ENCODE measurements around the gene NID2.

NID2 gene

DNA sequence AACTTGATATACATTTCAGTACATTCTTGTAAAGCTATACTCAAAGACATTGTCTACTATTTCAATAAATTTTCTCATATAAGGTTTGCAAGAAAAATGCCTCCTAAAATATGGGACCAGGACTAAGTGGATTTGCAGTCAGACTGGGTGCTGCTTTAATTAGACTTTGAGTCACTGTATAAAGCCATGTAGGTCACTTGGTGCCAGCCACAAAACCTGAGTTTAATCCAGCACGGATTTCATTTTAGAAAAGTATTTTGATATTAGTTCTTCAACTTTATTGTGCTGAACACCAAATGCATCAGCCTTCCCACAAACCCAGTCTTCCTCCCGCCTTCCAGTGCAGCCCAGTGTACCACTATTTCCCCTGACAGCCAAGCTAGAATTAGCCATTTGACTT, 9.9 kb upstream of the NID2 start:
- Histone ChIP-seq H3K4me1 (ENCODE audit: control insufficient read depth, low read depth, low read length) (no peaks in the 10 kb centered on the region), H3K27ac (ENCODE audit: low read length) (no peak overlapping the region), H3K9me3 (ENCODE audit: control insufficient read depth, low read depth, low read length) (no peaks in the 10 kb centered on the region), H3K4me3 (ENCODE audit: low read length) (no peak overlapping the region), H3K9ac (ENCODE audit: low read length) (no peak overlapping the region), H3K36me3 (ENCODE audit: control insufficient read depth, low read depth, low read length) (no peaks in the 10 kb centered on the region), H3K27me3 (ENCODE audit: control insufficient read depth, insufficient read depth, low read length) (peaks cover 3% of the 10 kb centered on the region)

DNA sequence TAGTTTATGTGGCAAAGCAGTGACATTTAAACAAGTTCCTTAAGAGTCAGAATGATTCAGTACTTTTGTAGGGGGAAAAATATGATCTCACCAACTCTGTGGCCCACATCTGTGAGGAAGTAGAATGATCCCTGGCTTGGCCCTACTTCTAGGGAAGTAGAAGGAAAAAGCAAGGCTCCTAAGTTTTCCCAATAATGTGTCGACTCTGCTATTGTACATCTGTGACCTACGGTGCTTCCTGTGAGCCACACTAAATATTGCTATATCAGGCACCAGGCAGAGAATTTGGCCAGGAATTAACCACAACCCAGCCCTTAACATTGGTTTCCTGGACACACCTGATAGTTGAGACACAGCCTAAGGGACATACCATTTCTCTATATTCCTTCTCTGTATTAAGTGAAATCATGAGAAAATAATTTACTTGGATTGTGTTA, 9.3 kb upstream of the NID2 start:
- H3K4me3 ChIP-seq (ENCODE audit: low read length) = no peak overlapping the region
- no peak overlapping the region for H3K9ac ChIP-seq (ENCODE audit: low read length)
- H3K36me3 ChIP-seq (ENCODE audit: control insufficient read depth, low read depth, low read length) = no peaks in the 10 kb centered on the region
- H3K9me3 ChIP-seq (ENCODE audit: control insufficient read depth, low read depth, low read length) = no peaks in the 10 kb centered on the region
- no peak overlapping the region for H3K27ac ChIP-seq (ENCODE audit: low read length)
- no peaks in the 10 kb centered on the region for H3K4me1 ChIP-seq (ENCODE audit: control insufficient read depth, low read depth, low read length)
- H3K27me3 ChIP-seq (ENCODE audit: control insufficient read depth, insufficient read depth, low read length) = peaks cover 3% of the 10 kb centered on the region

DNA sequence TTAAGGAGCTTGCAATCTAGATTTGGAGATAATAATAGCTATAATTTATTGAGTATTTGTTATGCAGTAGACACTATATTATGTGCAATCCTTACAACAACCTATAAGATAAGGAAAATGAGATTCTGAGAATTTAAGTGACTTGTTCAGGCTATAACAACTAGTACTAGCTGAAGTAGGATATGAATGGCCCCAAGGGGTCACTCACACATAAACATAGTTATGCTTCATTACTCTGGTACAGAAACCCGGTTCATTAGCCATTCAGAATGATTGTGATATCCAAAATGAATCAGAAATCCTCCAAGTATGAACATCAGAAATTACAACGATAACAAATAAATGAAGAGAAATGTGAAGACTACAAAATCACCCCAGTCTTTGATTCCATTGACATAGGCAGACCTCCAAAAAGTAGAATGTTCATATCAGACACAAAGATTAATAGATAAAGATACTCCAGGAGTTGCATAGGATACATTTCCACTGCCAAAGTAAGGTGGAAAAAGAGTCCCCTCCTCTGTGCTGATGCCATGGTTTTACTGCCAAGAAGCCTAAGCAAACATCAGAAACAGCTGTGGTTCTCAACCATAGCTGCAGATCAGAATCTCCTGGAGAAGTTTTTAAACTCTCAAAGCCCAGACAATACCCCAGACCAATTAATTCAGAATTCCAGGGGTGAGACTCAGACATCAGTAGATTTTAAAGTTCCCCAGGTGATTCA, 8.6 kb upstream of the NID2 start:
- Histone ChIP-seq H3K4me3 (ENCODE audit: low read length) (no peak overlapping the region), H3K36me3 (ENCODE audit: control insufficient read depth, low read depth, low read length) (no peaks in the 10 kb centered on the region), H3K9me3 (ENCODE audit: control insufficient read depth, low read depth, low read length) (no peaks in the 10 kb centered on the region), H3K27ac (ENCODE audit: low read length) (no peak overlapping the region), H3K27me3 (ENCODE audit: control insufficient read depth, insufficient read depth, low read length) (peaks cover 3% of the 10 kb centered on the region), H3K9ac (ENCODE audit: low read length) (no peak overlapping the region), H3K4me1 (ENCODE audit: control insufficient read depth, low read depth, low read length) (no peaks in the 10 kb centered on the region)

DNA sequence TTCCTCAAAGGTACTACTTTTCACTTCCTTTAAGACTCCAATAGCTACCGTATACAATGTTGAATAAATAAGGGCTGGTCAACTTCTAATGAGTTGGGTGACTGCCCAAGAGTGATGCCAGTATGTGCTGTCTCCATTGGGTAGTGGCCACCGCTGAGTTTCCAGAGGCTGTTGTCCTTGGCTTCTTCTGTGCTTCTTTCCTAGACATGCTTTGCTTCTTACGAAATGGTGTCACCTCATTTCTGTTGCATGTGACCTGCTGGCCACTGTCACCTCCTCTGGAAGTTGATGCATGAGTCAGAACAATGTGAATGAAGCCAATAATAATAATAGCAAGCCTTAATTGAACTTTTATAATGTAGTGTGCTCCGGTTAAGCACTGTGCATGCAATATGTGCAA, 7.5 kb upstream of the NID2 start:
- Histone ChIP-seq H3K36me3 (ENCODE audit: control insufficient read depth, low read depth, low read length) (no peaks in the 10 kb centered on the region), H3K4me1 (ENCODE audit: control insufficient read depth, low read depth, low read length) (no peaks in the 10 kb centered on the region), H3K9ac (ENCODE audit: low read length) (no peak overlapping the region), H3K9me3 (ENCODE audit: control insufficient read depth, low read depth, low read length) (no peaks in the 10 kb centered on the region), H3K27ac (ENCODE audit: low read length) (no peak overlapping the region), H3K4me3 (ENCODE audit: low read length) (no peak overlapping the region), H3K27me3 (ENCODE audit: control insufficient read depth, insufficient read depth, low read length) (peaks cover 10% of the 10 kb centered on the region)

DNA sequence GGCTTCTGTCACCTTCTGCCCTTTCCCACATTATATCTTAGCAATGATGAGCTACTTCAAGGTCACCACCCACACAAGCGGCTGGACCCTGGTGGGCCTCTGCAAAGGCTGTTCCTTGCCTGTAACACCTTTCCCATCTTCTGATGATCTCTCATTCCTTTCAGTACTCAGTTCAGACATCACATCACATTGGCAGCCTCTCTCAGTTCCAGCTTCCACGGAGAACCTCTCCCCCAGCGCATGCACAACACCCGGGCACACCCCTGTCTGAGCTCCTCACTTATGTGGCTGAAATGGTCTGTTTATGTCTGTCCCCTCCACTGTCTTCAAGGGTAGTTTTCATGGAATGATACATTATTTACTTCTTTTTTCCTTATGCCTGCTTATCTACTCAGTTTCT, 6.5 kb upstream of the NID2 start:
- Histone ChIP-seq H3K27ac (ENCODE audit: low read length) (no peak overlapping the region), H3K36me3 (ENCODE audit: control insufficient read depth, low read depth, low read length) (no peaks in the 10 kb centered on the region), H3K9me3 (ENCODE audit: control insufficient read depth, low read depth, low read length) (no peaks in the 10 kb centered on the region), H3K4me3 (ENCODE audit: low read length) (no peak overlapping the region), H3K27me3 (ENCODE audit: control insufficient read depth, insufficient read depth, low read length) (peaks cover 17% of the 10 kb centered on the region), H3K9ac (ENCODE audit: low read length) (no peak overlapping the region), H3K4me1 (ENCODE audit: control insufficient read depth, low read depth, low read length) (peaks cover 3% of the 10 kb centered on the region)

DNA sequence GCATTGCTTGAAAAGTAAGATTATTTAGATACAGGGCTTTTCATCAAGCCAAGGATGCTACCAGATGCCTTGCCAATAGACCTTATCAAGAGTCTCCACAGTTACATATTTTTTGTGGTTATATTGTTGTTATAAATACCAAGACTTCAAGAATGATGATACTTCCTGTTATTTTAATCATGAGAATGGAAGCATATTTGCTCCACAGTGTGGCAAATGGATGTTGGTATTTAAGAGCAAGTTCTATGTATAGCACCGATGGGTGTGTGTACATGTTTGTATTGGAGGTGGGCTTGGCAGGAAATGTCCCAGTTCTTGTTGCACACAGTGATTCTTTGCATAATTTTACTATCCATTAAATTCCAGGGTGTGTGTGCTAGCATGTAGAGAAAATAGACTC, 4.4 kb upstream of the NID2 start:
- H3K4me1 ChIP-seq (ENCODE audit: control insufficient read depth, low read depth, low read length) = peaks cover 6% of the 10 kb centered on the region
- H3K27ac ChIP-seq (ENCODE audit: low read length) = no peak overlapping the region
- H3K4me3 ChIP-seq (ENCODE audit: low read length) = no peak overlapping the region
- no peaks in the 10 kb centered on the region for H3K36me3 ChIP-seq (ENCODE audit: control insufficient read depth, low read depth, low read length)
- H3K9ac ChIP-seq (ENCODE audit: low read length) = no peak overlapping the region
- H3K9me3 ChIP-seq (ENCODE audit: control insufficient read depth, low read depth, low read length) = no peaks in the 10 kb centered on the region
- H3K27me3 ChIP-seq (ENCODE audit: control insufficient read depth, insufficient read depth, low read length) = peaks cover 30% of the 10 kb centered on the region

DNA sequence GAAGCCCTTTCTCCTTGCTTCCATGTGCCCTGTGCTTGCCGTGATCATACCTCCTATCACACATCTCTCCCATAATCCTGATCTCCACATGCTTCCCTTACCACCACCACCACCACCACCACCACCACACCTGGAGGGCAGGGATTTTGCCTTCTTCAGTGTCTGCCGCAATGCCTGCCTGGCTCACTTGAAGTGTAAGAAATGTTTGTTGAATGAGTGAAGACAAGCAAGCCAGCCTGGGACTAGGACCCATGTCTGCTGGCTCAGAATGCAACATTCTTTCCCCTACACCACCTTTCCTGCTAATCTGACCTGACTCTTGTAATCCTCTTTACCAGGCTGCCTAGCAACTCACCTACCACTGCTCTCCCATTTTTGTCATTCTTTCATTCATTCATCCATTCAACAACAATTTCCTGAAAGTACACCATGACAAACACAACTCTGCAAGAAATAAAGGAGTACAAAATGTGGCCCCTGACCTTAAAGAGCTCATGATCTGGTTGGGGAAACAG, 3.5 kb upstream of the NID2 start:
- Histone ChIP-seq H3K4me1 (ENCODE audit: control insufficient read depth, low read depth, low read length) (peaks cover 6% of the 10 kb centered on the region), H3K4me3 (ENCODE audit: low read length) (no peak overlapping the region), H3K36me3 (ENCODE audit: control insufficient read depth, low read depth, low read length) (no peaks in the 10 kb centered on the region), H3K27ac (ENCODE audit: low read length) (no peak overlapping the region), H3K9ac (ENCODE audit: low read length) (no peak overlapping the region), H3K9me3 (ENCODE audit: control insufficient read depth, low read depth, low read length) (no peaks in the 10 kb centered on the region), H3K27me3 (ENCODE audit: control insufficient read depth, insufficient read depth, low read length) (peaks cover 39% of the 10 kb centered on the region)

DNA sequence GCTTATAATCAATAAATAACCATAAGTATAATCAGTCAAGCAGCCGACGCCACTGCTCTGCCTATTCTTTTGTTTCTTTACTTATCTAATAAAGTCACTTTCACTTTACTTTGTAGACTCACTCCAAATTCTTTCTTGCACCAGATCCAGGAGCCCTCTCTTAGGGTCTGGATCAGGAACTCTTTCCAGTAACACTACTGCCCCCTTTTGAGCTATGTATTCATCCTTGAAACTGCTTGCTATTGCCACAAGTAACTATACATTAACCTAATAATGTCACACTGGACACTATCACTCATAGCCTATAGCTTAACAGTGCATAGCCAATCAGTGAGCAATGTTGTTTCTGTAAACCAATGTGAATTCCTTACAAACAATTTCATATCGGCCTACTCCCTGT, 2.8 kb upstream of the NID2 start:
- Histone ChIP-seq H3K4me1 (ENCODE audit: control insufficient read depth, low read depth, low read length) (peaks cover 6% of the 10 kb centered on the region), H3K27me3 (ENCODE audit: control insufficient read depth, insufficient read depth, low read length) (peaks cover 46% of the 10 kb centered on the region), H3K9me3 (ENCODE audit: control insufficient read depth, low read depth, low read length) (no peaks in the 10 kb centered on the region), H3K36me3 (ENCODE audit: control insufficient read depth, low read depth, low read length) (no peaks in the 10 kb centered on the region), H3K4me3 (ENCODE audit: low read length) (no peak overlapping the region), H3K9ac (ENCODE audit: low read length) (no peak overlapping the region), H3K27ac (ENCODE audit: low read length) (no peak overlapping the region)

DNA sequence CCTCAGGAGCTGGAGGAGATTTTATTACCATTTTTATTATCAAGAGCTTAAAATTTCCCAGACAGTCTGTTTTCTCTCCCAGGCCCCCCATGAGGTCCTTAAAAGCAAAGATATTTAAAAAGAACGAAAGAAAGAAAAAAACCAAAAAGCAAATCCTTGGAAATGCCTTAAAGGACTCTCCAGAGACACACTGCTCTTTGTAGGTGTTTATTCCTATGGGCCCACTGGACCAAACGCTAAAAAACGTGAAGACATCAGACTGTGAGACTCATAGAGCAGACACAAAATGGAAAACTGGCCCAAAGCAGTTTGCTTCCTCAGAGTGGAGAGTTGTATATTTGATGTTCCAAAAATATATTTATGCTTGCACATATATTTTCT, 1.2 kb upstream of the NID2 start:
- no peaks in the 10 kb centered on the region for H3K9me3 ChIP-seq (ENCODE audit: control insufficient read depth, low read depth, low read length)
- no peak overlapping the region for H3K27ac ChIP-seq (ENCODE audit: low read length)
- H3K4me1 ChIP-seq (ENCODE audit: control insufficient read depth, low read depth, low read length) = peaks cover 6% of the 10 kb centered on the region
- peak overlapping the region; percentile 71 for H3K4me3 ChIP-seq (ENCODE audit: low read length)
- no peaks in the 10 kb centered on the region for H3K36me3 ChIP-seq (ENCODE audit: control insufficient read depth, low read depth, low read length)
- H3K9ac ChIP-seq (ENCODE audit: low read length) = no peak overlapping the region
- H3K27me3 ChIP-seq (ENCODE audit: control insufficient read depth, insufficient read depth, low read length) = peaks cover 54% of the 10 kb centered on the region

DNA sequence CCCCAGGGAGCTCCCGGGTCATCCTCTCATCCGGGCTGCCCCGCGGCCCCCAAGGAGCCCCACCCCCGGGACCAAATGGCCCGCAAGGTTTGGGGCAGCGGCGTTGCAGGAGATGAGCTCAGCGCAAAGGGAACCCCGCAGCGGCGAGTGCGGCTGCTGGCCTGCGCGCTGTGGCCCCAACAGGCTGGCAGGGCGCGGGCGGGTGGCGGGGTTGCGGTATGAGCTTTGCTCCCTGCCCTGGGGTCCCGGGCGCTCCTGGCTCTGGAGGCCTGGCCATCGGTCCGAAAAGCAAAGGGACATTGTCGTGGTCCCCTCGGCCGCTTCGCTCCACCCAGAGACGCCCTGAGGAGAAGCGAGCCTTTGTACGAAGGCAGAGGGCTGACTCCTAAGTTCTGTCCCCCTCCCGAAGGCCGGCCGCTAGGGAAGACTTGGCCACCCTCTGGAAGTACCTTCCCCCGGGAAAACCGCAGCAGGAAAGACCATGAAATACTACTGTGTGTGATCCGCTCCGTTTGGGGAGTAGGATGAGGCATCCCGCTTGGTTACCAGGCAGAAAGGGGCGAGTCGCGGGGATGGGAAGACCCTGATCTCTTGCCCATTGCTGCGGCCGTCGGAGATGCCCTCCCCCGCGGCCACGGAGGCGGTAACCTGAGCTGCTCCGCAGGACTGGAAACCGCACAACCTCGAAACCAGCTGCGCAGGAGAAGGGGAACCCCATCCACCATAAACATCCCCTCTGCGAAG, 620 bp upstream of the NID2 start:
- Histone ChIP-seq H3K36me3 (ENCODE audit: control insufficient read depth, low read depth, low read length) (no peaks in the 10 kb centered on the region), H3K9me3 (ENCODE audit: control insufficient read depth, low read depth, low read length) (no peaks in the 10 kb centered on the region), H3K4me3 (ENCODE audit: low read length) (peak overlapping the region; percentile 71), H3K27ac (ENCODE audit: low read length) (no peak overlapping the region), H3K27me3 (ENCODE audit: control insufficient read depth, insufficient read depth, low read length) (peaks cover 54% of the 10 kb centered on the region), H3K4me1 (ENCODE audit: control insufficient read depth, low read depth, low read length) (peaks cover 6% of the 10 kb centered on the region), H3K9ac (ENCODE audit: low read length) (peak overlapping the region; percentile 37)

DNA sequence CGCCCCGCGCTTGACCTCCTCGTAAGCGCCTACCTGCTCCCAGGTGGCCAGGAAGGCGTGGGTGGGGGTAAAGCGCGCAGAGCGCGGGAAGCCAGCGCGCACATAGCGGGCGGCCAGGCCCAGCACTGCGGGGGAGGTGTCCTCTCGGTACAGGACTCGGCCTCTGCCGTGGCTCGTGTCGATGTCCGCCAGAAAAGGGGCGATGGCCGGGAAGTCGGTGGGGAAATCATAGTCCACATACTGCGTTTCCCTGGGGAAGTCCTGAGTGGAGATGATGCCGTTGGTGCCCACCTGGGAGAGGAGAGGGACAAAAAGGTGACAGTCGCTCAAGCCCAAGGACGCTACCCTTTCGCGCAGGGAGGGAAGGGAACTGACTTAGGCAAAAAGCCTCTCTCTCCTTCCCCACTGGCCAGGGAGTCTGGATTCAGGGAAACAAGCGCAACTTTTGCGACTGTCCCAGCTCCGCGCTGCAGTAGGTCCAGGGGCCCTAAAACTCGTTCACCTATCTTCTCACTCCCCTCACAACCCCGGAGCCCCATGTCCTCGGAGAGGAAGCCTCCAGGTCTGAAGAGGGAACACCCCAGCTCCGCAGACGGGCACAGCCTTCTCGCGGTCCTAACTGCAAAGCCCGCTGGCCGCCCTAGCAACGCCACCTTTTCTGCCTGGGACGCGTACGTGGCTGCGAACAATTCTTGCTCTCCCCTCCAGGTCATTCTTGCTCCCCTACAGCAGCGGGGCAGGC, 815 bp downstream of the NID2 start:
- peaks cover 8% of the 10 kb centered on the region for H3K4me1 ChIP-seq (ENCODE audit: control insufficient read depth, low read depth, low read length)
- no peak overlapping the region for H3K27ac ChIP-seq (ENCODE audit: low read length)
- H3K4me3 ChIP-seq (ENCODE audit: low read length) = peak overlapping the region; percentile 71
- no peaks in the 10 kb centered on the region for H3K9me3 ChIP-seq (ENCODE audit: control insufficient read depth, low read depth, low read length)
- no peaks in the 10 kb centered on the region for H3K36me3 ChIP-seq (ENCODE audit: control insufficient read depth, low read depth, low read length)
- H3K9ac ChIP-seq (ENCODE audit: low read length) = peak overlapping the region; percentile 2
- peaks cover 54% of the 10 kb centered on the region for H3K27me3 ChIP-seq (ENCODE audit: control insufficient read depth, insufficient read depth, low read length)
